ENCODE results near the gene NFATC2. TPM values are rescaled to one million over a fixed set of nuclear protein-coding genes. Genes with fewer than 3 reads are reported as not detected.
"Not testable (repeated sequence)": the region's sequence is repeated elsewhere in the genome, so short reads cannot be mapped to it uniquely, and the experiment has no call there.

The NFATC2 gene
- polyA plus RNA-seq, 3 donors, result 1.4 to 2.1 (median 1.8) TPM

DNA sequence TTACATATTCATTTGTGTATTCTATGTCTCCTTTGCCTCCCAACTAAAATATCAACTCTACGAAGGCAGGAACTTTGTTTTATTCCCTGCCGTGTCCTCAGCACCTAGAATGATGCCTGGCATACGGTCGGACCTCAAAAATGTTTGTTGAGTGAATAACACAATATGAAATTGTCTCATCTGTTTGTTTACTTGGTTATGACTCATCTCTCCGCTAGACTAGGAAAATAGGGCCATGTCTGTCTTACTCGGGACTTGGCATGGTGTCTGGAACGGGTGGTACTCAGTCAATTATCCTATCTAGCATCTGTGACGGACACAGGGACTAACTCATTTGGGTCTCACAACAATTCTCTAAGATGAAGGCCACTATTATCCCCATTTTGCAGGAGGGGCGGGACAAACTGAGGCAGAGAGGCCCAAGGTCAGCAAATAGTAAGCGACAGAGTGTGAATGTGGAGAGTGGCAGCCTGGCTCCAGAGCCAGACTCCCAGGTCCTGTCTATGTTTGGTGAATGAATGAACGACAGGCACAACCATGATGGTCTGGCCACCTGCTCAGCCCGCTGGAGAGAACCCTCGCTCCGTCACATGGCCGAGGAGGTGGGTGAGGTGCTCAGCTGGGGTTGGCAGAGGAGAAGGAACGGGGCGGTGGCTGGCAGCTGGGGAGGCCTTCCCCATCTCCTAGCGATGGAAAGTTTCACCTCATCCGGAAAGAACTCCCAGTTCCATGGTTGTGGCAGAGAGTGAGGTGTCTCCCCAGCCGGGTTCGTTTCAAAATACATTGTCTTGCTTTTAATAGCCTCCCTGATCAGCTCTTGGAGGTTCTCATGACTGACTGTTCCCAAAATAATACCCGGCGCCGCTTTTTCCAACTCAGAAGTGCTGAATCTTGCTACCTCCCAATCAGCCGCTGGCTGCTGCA is 27.6 kb upstream of the NFATC2 start:
- no peak for DNase-seq (ENCODE audit: low read depth in 3 of 3, low spot score in 2 of 3)

DNA sequence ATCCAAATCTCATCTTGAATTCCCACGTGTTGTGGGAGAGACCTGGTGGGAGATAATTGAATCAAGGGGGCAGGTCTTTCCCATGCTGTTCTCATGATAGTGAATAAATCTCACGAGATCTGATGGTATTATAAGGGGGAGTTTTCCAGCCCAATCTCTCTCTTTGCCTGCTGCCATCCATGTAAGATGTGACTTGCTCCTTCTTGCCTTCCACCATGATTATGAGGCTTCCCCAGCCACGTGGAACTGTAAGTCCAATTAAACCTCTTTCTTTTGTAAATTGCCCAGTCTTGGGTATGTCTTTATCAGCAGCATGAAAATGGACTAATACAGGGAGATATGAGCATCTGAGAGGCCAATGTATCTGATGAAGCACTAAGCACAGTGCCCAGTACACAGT is 26.0 kb upstream of the NFATC2 start:
- DNase-seq (ENCODE audit: low read depth in 3 of 3, low spot score in 2 of 3), result not testable (repeated sequence)

DNA sequence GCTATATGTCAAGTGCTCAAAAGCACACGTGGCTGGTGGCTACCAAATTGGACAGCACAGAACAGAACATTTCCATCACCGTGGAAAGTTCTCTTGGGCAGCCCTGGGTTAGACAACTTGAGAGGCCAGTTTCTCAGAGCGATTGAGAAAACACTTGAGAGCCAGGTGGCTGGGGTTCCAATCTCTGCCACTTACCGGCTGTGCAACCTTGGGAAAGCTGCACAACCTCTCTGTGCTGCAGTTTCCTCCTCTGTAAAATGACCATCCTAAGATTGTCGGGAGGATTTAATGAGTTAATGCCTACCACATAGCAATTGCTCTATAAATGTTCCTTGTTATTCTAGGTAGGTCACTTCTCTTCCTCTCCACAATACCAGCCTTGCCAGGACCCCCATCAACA is 25.1 kb upstream of the NFATC2 start:
- no peak for DNase-seq (ENCODE audit: low read depth in 3 of 3, low spot score in 2 of 3)

DNA sequence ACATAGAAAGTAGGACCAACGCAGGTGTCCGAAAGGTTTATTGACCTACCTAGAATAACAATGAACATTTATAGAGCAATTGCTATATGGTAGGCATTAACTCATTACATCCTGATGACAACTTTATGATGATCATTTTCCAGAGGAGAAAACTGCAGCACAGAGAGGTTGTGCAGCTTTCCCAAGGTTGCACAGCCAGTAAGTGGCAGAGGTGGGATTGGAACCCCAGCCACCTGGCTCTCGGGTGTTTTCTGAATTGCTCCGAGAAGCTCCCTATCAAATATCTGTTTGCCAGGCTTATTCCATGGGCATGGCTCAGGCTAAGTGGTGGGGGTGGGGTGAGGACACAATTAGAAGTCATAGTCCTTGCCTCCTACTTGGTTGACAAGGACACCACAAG is 24.1 kb upstream of the NFATC2 start:
- DNase-seq (ENCODE audit: low read depth in 3 of 3, low spot score in 2 of 3), result no peak

DNA sequence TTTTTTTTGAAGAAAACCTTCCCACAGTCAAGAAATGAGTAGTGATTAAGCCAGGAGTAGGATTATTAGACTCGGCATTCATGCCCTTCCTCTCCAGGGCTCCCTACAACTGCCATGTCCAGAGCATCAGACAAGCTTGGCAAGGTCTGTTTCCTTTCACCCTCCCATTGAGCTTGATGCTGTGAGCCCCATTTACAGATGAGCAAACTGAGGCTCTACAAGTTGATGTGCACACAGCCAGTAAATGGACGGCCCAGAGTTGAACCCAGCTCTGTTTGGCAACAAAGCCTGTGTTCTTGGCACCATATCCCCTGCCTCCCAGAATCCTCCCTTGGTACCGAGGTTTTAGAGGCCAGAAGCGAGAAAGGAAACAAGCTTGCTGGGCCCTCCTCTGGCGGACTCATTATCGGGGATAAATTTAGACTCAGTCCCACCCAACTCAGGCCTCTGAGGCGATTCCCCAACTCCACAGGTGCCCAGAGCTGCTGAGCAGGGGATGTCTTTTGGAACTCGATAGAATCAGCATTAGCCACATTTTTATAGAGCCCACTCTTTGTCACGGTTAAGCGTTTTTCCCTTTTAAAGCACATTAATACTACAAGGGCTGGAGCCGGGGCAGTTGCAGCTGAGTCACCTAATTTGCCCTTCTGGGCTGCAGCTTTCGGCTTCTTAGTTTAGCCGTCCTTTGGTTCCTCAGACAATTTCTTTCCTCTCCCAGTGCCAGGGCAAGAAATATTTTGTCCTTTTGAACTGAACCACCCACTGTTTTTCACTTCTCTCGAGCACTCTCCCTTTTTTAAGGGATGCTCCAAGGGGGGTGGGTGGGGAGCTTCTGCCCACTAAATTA is 23.0 kb upstream of the NFATC2 start:
- DNase-seq (ENCODE audit: low read depth in 3 of 3, low spot score in 2 of 3), result no peak

DNA sequence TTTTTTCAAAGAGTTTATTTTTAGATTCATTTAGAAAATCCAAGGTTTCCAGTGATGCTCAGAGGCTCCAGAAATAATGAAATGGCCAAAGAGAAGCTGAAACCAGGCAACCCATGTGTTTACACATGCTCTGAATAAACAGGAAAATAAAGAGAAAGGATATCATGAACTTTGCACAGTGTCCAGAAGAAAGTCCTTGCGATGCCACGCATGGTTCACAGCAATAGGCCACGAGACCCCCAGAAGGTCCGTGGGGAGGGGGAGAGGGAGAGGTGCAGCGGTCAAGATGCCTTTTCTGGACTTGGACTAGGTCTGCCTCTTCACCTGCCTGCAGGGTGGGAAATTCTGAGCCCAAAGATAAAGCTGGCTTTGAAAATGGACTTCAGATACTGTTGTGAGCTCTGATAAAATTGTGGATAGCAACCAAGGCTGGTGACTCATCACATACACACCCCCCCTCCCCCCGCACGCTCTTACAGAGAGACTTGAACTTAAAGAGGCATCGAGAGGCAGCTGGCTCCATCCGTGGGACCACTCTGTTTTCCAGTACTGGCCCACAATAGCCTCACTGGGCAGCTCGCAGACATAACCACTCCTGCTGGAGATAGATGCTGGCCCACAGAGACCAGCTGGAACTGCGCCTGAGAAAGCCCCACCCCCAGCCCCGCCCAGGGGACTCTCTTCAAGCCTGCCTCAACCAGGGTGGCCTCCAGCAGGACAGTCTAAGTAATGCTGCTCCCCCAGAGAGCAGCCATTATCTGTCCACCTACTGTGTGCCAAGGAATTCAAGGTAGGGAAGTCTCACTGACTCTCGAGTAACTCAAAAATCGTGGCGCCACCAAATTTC is 21.2 kb upstream of the NFATC2 start:
- peak in 1 of 3 donors; percentile 39 for DNase-seq (ENCODE audit: low read depth in 3 of 3, low spot score in 2 of 3)

DNA sequence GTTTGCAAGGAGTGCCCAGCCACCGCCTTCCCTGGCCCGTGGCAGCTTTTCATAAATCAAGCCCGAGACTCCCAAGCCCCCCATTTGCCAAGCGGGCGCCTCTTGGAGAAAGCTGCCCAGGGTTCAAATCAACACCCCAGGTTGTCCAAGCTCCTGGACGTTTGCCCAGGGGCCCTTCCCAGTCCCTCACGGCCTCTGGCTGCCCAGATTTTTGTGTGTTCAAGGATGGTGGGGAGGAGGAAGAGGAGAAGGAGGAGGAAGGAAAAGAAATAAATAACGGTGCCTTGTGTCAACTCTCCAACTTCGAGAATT is 20.6 kb upstream of the NFATC2 start:
- no peak for DNase-seq (ENCODE audit: low read depth in 3 of 3, low spot score in 2 of 3)

DNA sequence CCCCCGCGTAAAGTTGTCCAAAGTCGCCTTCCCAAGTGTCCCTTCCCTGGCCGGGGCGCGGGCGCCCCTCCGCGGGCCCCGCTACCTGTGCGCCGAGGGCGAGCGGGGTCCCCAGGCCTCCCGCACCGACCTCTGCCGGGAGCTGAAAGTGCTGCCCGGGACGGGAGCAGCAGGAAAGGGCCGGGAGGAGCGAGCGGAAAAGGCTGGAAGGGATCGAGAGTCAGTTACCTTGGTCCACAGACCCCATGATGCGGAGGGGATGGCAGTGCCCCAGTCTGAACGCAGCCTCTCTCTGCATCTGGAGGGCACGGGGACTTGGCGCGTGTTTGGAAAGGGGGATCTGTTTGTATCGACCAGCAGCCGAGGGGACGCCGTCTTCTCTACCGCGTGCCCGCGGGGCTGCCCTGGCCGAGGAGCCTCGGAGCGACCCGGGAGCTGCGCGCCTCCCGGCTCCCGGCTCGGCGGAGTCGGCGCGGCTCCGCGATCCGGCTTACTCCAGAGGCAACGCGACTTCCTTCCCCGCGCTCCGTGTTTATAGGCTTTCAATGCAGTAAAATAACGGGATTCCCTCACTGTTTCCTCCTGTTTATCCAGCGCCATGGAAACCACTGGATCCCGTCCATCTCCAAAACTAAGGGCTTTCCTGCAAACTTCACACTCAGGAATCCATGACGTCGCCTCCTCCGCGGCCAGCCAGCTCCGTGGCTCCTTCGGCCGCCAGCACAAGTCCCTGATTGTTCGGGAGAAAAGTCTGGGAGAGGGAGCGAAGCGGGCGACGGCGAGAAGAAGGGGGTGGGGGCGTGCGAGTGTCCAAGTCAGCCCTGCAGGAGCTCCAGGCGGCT is 20.0 kb upstream of the NFATC2 start:
- DNase-seq (ENCODE audit: low read depth in 3 of 3, low spot score in 2 of 3), result peak; percentile 85 to 89 (median 88)

DNA sequence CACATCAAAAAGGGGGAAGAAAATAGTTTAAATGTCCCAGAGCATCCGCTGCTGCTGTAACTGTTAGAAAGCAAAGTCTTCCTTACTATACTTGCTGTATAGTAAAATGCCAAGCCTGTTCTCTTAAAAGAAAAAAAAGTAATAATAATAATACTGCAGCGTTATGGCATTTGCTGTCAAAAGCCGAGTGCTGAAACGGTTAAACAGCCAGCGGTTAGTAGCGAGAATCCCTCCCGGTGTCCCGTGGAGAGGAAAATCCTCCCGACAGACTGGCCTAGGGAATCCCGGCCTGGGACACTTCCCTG is 19.5 kb upstream of the NFATC2 start:
- DNase-seq (ENCODE audit: low read depth in 3 of 3, low spot score in 2 of 3), result no peak

DNA sequence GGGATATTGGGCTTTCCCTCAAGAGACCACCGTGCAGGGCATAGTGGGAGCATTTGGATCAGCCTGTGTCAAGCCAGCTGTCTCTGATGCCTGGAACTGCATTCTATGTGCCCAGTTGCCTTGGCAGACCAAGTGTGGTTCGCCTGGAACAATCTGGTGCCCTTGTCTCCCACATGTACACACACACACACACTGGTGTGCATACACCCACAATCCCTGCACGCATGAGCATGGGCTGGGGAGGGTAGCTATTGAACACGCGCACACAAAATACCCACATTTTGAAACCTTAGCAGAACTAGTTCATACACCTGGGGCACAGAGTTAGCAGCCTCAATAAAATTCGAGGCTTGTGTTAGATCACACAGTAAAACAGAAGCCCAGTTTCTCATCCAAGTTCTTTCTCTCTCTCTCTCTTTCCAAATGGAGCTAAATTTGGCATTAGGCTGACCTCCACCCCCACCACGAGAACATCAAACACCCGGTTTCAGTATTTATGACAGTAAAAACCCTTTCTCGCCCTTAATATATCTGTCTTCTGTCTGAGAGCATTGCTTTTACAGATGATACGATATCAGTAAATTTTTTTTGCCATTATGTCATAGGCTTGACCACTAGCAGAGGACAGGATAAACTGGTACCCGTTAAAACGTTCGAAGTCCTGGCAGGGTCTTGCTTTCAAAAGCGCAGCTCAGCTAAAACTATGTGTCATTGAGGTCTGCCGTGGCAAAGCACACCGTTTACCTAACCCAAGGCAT is 18.2 kb upstream of the NFATC2 start:
- no peak for DNase-seq (ENCODE audit: low read depth in 3 of 3, low spot score in 2 of 3)

DNA sequence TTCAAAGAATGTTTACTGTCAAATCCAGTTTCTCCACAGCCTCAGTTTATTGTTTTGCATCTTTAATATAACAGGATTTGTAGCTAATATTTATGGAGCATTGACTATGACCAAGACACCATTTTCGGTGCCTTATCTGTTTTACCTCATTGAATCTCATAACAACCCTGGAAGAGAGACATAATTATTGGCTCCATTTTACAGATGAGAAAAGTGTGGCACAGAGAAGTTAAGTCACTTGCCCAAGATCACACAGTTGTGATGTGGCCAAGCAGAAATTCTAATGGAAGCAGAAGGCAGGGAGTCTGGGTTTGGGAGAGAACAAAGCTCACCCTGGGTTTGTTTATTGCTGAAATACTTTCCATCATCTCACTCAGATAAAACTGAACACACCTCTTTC is 17.5 kb upstream of the NFATC2 start:
- no peak for DNase-seq (ENCODE audit: low read depth in 3 of 3, low spot score in 2 of 3)

DNA sequence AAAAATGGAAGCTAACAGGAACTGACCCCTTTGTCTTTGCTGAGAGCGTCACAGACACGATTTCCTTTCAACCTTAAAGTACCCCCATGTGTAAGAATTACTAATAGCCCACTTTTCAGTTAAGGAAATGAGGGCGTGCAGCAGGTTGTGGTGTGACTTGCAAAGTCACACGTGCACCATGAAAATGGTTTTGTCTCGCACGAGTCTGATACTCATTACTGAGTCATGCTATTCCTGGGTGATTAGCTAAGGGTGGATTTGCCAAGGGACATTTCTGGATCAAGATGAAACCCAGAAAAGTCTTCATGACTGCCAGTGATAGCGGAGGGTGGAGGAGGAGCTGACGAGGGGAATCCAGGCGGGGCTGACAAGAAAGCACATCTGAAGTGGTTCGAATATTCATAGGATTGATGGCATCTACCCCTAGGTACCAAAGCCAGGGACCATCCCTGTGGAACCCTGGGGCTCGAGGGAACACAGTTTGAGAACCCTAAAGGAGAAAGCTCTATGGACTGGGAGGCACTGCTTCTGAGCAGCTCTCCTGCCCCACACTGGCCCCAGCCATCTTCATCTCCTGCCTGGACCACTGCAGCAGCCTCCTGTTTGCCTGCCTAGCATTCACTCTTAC is 12.1 kb upstream of the NFATC2 start:
- DNase-seq (ENCODE audit: low read depth in 3 of 3, low spot score in 2 of 3), result no peak

DNA sequence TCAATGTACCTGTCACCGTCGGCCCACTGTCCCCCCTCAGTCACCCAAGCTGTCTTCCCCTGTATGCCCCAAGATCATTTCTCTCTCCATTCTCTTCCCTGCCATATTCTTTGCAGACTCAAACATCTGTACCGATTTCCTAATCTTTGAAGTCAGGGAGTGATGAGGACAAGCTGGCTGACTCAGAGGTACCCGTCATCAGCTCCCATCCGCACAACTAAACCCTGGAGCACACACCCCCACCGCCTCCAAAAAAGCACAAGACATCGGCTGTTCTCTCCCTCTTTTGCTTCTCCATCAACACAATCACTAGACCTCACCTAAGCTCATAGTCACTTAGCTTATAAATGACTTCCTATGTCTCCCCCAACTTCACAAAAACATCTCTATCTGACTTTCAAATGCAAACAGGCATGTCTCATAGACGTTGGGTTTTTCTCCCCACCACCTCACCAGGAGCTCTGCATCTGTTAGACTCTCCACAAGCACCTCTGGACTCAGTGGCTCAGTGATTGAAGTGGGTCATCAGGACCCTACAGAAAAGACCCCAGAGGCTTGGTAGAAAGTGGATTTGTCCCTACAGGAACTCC is 11.5 kb upstream of the NFATC2 start:
- DNase-seq (ENCODE audit: low read depth in 3 of 3, low spot score in 2 of 3), result no peak

DNA sequence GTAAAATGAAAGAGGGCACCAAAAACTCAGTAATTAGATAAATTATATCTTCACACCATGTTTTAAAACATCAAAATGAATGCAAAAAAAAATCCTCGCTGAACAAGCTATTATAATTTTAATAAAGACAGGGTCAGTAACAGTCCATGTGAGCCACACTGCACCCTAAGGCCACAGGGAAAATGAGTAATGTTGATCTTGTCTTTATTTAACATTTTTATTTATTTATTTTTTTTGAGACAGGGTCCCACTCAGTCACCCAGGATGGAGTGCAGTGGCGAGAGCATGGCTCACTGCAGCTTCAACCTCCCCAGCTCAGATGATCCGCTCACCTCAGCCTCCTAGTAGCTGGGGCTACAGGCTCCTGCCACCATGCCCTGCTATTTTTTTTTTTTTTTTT is 8.7 kb upstream of the NFATC2 start:
- DNase-seq (ENCODE audit: low read depth in 3 of 3, low spot score in 2 of 3), result no peak

DNA sequence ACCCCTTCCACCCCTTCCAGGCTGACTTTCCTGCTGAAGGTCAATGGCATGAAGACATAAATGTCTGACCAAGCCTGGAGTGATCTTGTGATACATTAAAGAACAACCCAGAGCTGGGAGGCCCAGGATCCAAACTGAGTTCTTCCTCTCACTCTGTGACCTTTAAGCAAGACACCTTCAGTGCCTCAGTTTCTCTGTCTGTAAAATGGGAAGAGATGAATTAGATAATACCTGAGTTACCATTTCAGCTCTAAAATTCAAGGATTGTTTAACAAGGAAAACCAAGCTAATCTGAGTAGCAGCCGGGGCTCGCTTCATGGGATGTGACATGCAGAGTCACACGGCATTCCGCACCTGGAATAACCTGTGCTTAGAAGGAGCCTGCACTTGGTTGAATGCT is 7.0 kb upstream of the NFATC2 start:
- DNase-seq (ENCODE audit: low read depth in 3 of 3, low spot score in 2 of 3), result no peak

DNA sequence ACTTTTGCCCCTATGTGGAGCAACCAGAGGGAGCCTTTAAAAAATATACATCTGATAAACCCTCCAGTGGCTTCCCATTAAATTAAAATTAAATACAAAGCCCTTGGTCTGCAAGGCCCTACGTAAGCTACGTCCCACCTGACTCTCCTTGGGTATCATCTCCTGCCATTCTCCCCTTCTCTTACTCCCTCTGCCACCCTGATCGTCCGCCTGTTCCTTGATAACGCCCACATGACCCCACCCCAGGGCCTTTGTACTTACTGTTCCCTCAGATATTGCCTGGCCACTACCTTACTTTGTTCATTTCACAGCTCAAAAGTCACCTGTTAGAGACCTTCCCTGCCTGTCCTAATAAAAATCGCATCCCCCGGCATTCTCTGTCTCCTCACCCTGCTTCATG is 5.4 kb upstream of the NFATC2 start:
- no peak for DNase-seq (ENCODE audit: low read depth in 3 of 3, low spot score in 2 of 3)

DNA sequence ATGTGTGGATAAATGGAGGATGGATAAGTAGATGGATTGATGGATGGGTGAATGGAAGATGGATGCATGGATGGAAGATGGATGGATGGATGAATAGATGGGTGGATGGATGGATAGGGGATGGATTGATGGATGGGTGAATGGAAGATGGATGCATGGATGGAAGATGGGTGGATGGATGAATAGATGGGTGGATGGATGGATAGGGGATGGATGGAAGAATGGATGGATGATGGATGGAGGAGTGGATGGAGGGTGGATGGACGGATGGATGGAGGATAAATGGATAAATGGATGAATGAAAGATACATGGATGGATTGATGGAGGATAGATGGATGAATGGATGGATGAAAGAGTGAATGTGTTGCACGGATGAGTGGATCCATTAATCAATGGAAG is 3.0 kb upstream of the NFATC2 start:
- DNase-seq (ENCODE audit: low read depth in 3 of 3, low spot score in 2 of 3), result no peak

DNA sequence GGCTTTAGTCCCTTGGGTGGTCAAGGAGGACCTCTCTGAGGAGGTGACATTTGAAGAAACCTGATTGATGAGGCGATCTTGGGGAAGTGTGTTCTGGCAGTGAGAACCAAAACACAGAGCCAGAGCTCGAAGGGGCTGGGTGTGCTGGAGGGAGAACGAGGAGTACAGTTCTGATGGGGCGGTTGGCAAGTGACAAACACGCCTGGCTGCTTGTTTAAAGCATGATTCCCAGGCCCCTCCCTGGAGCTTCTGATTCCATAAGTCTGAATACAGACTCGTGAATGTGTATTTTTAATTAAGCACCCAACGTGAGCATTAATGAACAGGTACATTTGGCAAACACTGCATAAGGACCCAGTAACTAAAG is 886 bp upstream of the NFATC2 start:
- DNase-seq (ENCODE audit: low read depth in 3 of 3, low spot score in 2 of 3), result no peak

DNA sequence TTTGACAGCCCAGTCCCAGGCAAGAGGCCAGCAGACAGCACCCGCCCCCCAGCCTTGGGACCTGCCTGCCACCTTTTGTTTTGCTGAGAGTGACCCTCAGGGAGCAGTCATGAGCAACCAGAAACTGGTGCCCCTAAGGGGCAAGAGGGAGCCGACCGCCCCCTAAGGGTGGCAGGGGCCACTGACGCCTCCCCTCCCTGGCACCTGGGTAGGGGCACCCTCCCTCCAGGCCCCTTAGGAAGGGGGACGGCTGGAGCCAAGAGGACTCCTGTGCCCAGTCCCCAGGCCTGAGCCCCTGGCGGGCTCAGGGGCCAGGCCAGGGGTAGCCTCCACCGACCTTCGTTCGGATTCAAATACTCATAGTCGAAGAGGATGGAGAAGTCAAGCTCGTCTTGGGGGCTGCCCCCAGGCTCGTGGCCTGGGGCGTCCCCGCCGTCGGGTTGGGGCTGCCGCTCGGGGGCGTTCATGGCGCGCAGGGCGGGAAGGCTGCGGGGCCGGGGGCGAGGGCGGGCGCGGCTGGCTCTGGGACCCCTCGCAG is 417 bp downstream of the NFATC2 start:
- no peak for DNase-seq (ENCODE audit: low read depth in 3 of 3, low spot score in 2 of 3)

Data from right renal cortex interstitium (tissue), 3 donors.